ENCODE data around the gene LRRC10B.

The LRRC10B gene

GRCh38 chr11:61531044-61531443, 22.5 kb downstream of the LRRC10B start:
- no peak for DNase-seq (ENCODE audit: low spot score)

GRCh38 chr11:61532134-61533038, 23.8 kb downstream of the LRRC10B start:
- peak; percentile 51 for DNase-seq (ENCODE audit: low spot score)

GRCh38 chr11:61533039-61533375, 24.5 kb downstream of the LRRC10B start:
- no peak for DNase-seq (ENCODE audit: low spot score)

- DNase-seq (ENCODE audit: low spot score) = no peak
These were observed 24.9 kb downstream of the LRRC10B start for GRCh38 chr11:61533401-61533800.

GRCh38 chr11:61534025-61534932, 25.7 kb downstream of the LRRC10B start:
- DNase-seq (ENCODE audit: low spot score) = no peak

- no peak for DNase-seq (ENCODE audit: low spot score)
These were observed 26.6 kb downstream of the LRRC10B start for GRCh38 chr11:61534933-61535839.

GRCh38 chr11:61535998-61536675, 27.6 kb downstream of the LRRC10B start:
- no peak for DNase-seq (ENCODE audit: low spot score)

GRCh38 chr11:61536676-61537270, 28.2 kb downstream of the LRRC10B start:
- DNase-seq (ENCODE audit: low spot score) = no peak

- no peak for DNase-seq (ENCODE audit: low spot score)
These were observed 28.8 kb downstream of the LRRC10B start for GRCh38 chr11:61537326-61537725.

- DNase-seq (ENCODE audit: low spot score) = no peak
These were observed 30.1 kb downstream of the LRRC10B start for GRCh38 chr11:61538636-61538961.

- DNase-seq (ENCODE audit: low spot score) = no peak
These were observed 30.5 kb downstream of the LRRC10B start for GRCh38 chr11:61539006-61539405.

- DNase-seq (ENCODE audit: low spot score) = no peak
These were observed 31.3 kb downstream of the LRRC10B start for GRCh38 chr11:61539831-61540357.

- no peak for DNase-seq (ENCODE audit: low spot score)
These were observed 32.0 kb downstream of the LRRC10B start for GRCh38 chr11:61540528-61540927.

- DNase-seq (ENCODE audit: low spot score) = no peak
These were observed 33.0 kb downstream of the LRRC10B start for GRCh38 chr11:61541598-61541997.

- DNase-seq (ENCODE audit: low spot score) = no peak
These were observed 33.5 kb downstream of the LRRC10B start for GRCh38 chr11:61542024-61542461.

GRCh38 chr11:61542705-61543104, 34.2 kb downstream of the LRRC10B start:
- DNase-seq (ENCODE audit: low spot score) = no peak

- DNase-seq (ENCODE audit: low spot score) = no peak
These were observed 35.2 kb downstream of the LRRC10B start for GRCh38 chr11:61543606-61544306.

GRCh38 chr11:61544466-61544865, 35.9 kb downstream of the LRRC10B start:
- no peak for DNase-seq (ENCODE audit: low spot score)

- peak; percentile 68 for DNase-seq (ENCODE audit: low spot score)
These were observed 36.8 kb downstream of the LRRC10B start for GRCh38 chr11:61545341-61545740.

GRCh38 chr11:61545921-61546320, 37.4 kb downstream of the LRRC10B start:
- no peak for DNase-seq (ENCODE audit: low spot score)
